DMS153 (cell line): Measurements from ENCODE around the gene SFT2D1.
"Not testable (repeated sequence)": the region's sequence is repeated elsewhere in the genome, so short reads cannot be mapped to it uniquely, and the experiment has no call there.

Experiments
- DNase-seq: peaks from one replicate; lab custom pipeline; 2025; lab: John Stamatoyannopoulos, UW

SFT2D1 gene

GRCh38 chr6:166362427-166362826 lies 20.1 kb upstream of the SFT2D1 start:
- not testable (repeated sequence) for DNase-seq

GRCh38 chr6:166361077-166361429 lies 18.7 kb upstream of the SFT2D1 start:
- no peak for DNase-seq

DNA sequence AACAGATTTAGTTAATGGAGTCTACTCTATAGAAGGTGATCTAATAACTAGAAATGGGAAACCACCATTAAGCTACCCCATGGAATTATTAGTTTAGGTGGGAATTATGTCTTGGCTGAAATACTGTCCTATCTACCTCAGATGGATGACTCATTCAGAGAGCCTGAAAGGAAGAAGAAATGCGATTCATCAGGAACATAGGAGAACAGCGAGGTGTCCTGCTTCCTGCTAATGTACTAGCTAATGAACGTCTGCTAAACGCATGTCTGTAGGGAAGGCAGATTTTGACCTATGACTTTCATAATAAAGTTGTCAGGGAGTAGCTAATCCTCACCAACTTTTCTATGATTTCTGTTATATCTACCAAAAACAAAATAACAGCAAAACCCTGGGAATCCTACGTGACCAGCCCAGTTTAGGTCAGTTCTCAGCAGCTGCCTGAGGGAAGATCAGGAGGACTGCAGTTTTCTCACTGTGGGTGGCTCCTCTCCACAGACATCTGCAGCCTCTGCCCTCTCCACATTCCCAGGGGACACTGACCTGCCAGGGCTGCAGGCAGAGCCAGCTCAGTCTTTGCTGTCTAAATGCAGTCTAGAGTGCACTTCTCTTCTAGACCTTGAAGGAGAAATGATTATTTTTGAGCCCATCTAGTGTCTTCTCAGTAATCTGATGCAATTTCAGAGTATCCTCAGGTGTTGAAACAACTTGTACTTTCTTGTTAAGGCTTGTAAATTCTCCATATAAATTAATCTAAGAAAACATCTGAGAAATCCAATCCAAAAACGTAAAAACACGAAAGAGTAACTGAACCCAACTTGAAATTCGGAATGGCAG lies 18.1 kb upstream of the SFT2D1 start:
- DNase-seq, result no peak

- DNase-seq, result no peak
These were observed 13.2 kb upstream of the SFT2D1 start for GRCh38 chr6:166355552-166355951.

DNA sequence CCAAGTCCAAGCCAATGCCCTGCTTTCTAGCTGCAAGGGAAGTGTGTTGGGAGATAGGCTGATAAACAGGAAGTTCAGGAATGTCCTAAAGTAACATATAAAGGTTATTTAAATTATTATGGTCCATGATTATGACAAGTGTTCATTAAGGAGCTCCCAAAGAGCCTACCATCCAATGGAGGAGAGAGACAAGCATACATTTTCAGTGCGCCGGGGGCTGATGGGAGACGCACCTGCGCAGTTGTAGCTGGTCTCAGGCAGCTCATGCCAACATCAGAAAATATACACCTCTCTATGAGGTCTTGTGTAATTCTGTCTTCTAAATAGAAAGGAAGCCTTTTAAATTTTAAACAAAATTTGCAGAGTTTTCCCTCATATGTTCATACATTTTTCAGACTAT lies 12.6 kb upstream of the SFT2D1 start:
- no peak for DNase-seq

DNA sequence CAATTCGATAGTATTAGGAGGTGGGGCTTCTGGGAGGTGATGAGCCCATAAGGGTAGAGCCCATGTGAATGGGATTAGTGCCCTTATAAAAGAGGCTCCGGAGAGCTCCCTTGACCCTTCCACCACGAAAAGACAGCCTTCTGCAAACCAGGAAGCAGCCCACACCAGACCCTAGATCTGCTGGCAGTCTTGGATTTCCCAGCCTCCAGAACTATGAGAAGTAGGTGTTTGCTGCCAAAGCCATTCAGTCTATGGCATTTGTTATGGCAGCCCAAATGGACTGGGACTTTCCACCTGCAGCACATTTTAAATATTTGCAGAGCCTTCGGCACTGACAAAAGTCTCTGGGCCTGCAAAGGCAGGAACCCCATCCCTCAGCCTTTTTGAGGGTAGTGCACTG lies 11.8 kb upstream of the SFT2D1 start:
- DNase-seq, result no peak

DNA sequence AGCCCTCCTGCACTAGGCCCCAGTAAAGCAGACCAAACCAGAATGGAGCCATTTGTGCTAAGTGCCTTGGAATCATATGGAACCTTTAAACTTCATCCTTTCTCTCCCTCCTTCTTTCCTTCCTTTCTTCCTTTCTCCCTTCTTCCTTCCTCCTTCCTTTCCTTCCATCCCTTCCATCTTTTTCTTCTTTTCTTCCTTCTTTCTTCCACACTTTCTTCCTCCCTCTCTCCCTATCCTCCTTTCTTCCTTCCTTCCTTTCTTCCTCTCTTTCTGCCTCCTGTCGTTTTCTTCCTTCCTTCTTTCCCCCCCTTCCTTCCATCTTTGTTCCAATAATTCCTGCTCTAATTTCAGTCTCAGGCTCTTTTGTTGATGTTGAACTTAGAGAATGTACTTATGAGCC lies 11.2 kb upstream of the SFT2D1 start:
- DNase-seq, result no peak

GRCh38 chr6:166352923-166353322 lies 10.6 kb upstream of the SFT2D1 start:
- no peak for DNase-seq

GRCh38 chr6:166351715-166352285 lies 9.5 kb upstream of the SFT2D1 start:
- DNase-seq, result peak; percentile 54

- DNase-seq, result no peak
These were observed 6.1 kb upstream of the SFT2D1 start for GRCh38 chr6:166348305-166348949.

GRCh38 chr6:166346965-166347364 lies 4.6 kb upstream of the SFT2D1 start:
- no peak for DNase-seq

DNA sequence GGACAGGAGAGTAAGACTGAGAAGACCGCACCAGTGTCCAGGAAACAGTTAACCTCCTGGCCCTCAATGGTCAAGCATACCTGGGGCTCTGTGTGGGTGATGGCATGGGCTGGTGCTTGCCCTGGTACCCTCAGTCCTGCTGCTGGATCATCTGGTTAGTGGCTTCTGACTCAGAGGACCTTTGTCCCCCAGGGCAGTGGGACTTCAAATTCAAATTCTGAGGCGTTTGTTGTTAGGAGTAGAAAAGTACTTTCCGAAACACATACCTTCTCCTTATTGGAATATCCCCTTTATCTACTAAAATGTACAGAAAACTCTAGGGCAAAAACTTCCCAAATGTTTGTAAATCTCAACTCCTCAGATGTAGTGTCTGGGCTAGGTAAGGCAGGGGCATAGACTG lies 4.1 kb upstream of the SFT2D1 start:
- DNase-seq, result no peak

DNA sequence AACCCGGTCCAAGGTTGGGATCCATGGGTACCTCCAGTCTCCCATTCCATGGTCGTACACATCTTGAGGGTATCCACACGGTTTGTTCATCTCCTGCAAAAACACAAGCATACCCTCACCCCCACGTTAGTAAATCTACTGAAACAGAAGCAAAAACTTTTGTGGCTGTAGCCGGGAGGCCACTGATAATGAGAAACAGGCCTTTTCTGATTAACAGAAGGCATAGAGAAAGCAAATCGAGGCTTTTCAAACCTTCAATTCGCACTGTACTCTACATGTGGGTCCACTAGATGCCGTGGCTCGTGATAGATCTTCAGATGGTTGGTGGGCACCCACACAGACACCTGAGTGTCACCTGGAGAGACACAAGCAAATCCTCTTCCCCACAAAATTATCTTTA lies 3.3 kb upstream of the SFT2D1 start:
- not testable (repeated sequence) for DNase-seq

GRCh38 chr6:166344921-166345320 lies 2.6 kb upstream of the SFT2D1 start:
- DNase-seq, result not testable (repeated sequence)

GRCh38 chr6:166344240-166344639 lies 1.9 kb upstream of the SFT2D1 start:
- no peak for DNase-seq

DNA sequence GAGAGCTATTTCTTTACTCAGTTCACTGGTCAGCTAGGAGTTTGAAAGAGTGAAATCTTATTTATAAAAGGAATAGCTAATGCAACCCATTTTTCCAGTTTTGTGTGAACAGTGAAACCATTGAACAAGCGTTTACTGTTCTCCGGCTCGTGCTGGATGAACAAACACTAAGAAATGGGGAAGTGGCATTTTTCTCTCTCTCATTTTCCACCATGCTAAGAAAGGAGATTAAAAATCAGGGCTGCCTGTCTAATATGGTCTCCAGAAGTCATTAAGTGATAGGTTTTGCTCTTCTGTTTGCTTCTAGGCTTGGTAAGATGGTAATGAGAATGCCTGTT lies 774 bp upstream of the SFT2D1 start:
- no peak for DNase-seq

- DNase-seq, result no peak
These were observed 382 bp downstream of the SFT2D1 start for GRCh38 chr6:166341977-166342348.

GRCh38 chr6:166341464-166341863 lies 881 bp downstream of the SFT2D1 start:
- DNase-seq, result no peak

- no peak for DNase-seq
These were observed 3.5 kb downstream of the SFT2D1 start for GRCh38 chr6:166338854-166339253.

DNA sequence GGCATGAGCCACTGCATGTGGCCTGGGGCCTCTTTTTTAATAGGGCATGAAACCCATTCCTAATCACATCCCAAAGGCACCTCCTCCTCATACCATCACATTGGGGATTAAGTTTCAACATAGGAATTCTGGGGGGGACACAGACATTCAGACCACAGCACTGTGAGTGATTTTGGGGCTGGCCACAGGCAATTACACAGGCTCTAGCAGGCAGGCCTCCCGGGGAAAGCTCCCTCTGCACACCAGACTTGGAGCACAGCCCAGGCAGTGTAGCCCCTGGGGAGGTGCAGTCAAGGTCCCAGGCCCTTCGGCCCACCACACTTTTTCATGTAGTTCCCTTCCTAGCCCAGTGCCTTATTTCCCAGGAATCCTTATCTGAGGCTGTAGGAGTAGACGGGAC lies 5.5 kb downstream of the SFT2D1 start:
- no peak for DNase-seq

GRCh38 chr6:166335378-166336302 lies 6.7 kb downstream of the SFT2D1 start:
- DNase-seq, result no peak

GRCh38 chr6:166334878-166335277 lies 7.5 kb downstream of the SFT2D1 start:
- DNase-seq, result no peak
